ENCODE data around the gene NRG4. TPM values are rescaled to one million over a fixed set of nuclear protein-coding genes. Genes with fewer than 3 reads are reported as not detected.

The NRG4 gene
- total and polyA plus RNA-seq, 9 of the 15 experiments (the other 6 are each of a cell fraction or from before 2014, with no cell fraction given), result 0.33 to 2.5 (median 0.76) TPM

GRCh38 chr15:75903331-75904239 lies 108.6 kb downstream of the NRG4 start, which contains the start of gene FBXO22 (continued):
- TF ChIP-seq ZNF740 (CRISPR knock-in tag; IDR thresholded peaks at IDR 0.05), result no peak
- TF ChIP-seq ZNF740 (tag; IDR thresholded peaks at IDR 0.05), result no peak
- peak; percentile 70; the same call in 1 of the 2 replicates for TF ChIP-seq MYNN (IDR thresholded peaks at IDR 0.05)
- no peak for TF ChIP-seq MYNN (CRISPR knock-in tag; IDR thresholded peaks at IDR 0.05)
- no peak for TF ChIP-seq NCOA2 (IDR thresholded peaks at IDR 0.05; ENCODE audit: partially characterized antibody in 2 of 2)
- TF ChIP-seq ZNF124 (CRISPR knock-in tag; IDR thresholded peaks at IDR 0.05), result 0 out of 2 replicates have a peak, but pooled peaks have one; percentile 52
- TF ChIP-seq ZNF184 (CRISPR knock-in tag; IDR thresholded peaks at IDR 0.05), result no peak
- TF ChIP-seq SMAD1 (IDR thresholded peaks at IDR 0.05; ENCODE audit: low read depth, low read length, partially characterized antibody), result no peak
- TF ChIP-seq, protein P1, sequence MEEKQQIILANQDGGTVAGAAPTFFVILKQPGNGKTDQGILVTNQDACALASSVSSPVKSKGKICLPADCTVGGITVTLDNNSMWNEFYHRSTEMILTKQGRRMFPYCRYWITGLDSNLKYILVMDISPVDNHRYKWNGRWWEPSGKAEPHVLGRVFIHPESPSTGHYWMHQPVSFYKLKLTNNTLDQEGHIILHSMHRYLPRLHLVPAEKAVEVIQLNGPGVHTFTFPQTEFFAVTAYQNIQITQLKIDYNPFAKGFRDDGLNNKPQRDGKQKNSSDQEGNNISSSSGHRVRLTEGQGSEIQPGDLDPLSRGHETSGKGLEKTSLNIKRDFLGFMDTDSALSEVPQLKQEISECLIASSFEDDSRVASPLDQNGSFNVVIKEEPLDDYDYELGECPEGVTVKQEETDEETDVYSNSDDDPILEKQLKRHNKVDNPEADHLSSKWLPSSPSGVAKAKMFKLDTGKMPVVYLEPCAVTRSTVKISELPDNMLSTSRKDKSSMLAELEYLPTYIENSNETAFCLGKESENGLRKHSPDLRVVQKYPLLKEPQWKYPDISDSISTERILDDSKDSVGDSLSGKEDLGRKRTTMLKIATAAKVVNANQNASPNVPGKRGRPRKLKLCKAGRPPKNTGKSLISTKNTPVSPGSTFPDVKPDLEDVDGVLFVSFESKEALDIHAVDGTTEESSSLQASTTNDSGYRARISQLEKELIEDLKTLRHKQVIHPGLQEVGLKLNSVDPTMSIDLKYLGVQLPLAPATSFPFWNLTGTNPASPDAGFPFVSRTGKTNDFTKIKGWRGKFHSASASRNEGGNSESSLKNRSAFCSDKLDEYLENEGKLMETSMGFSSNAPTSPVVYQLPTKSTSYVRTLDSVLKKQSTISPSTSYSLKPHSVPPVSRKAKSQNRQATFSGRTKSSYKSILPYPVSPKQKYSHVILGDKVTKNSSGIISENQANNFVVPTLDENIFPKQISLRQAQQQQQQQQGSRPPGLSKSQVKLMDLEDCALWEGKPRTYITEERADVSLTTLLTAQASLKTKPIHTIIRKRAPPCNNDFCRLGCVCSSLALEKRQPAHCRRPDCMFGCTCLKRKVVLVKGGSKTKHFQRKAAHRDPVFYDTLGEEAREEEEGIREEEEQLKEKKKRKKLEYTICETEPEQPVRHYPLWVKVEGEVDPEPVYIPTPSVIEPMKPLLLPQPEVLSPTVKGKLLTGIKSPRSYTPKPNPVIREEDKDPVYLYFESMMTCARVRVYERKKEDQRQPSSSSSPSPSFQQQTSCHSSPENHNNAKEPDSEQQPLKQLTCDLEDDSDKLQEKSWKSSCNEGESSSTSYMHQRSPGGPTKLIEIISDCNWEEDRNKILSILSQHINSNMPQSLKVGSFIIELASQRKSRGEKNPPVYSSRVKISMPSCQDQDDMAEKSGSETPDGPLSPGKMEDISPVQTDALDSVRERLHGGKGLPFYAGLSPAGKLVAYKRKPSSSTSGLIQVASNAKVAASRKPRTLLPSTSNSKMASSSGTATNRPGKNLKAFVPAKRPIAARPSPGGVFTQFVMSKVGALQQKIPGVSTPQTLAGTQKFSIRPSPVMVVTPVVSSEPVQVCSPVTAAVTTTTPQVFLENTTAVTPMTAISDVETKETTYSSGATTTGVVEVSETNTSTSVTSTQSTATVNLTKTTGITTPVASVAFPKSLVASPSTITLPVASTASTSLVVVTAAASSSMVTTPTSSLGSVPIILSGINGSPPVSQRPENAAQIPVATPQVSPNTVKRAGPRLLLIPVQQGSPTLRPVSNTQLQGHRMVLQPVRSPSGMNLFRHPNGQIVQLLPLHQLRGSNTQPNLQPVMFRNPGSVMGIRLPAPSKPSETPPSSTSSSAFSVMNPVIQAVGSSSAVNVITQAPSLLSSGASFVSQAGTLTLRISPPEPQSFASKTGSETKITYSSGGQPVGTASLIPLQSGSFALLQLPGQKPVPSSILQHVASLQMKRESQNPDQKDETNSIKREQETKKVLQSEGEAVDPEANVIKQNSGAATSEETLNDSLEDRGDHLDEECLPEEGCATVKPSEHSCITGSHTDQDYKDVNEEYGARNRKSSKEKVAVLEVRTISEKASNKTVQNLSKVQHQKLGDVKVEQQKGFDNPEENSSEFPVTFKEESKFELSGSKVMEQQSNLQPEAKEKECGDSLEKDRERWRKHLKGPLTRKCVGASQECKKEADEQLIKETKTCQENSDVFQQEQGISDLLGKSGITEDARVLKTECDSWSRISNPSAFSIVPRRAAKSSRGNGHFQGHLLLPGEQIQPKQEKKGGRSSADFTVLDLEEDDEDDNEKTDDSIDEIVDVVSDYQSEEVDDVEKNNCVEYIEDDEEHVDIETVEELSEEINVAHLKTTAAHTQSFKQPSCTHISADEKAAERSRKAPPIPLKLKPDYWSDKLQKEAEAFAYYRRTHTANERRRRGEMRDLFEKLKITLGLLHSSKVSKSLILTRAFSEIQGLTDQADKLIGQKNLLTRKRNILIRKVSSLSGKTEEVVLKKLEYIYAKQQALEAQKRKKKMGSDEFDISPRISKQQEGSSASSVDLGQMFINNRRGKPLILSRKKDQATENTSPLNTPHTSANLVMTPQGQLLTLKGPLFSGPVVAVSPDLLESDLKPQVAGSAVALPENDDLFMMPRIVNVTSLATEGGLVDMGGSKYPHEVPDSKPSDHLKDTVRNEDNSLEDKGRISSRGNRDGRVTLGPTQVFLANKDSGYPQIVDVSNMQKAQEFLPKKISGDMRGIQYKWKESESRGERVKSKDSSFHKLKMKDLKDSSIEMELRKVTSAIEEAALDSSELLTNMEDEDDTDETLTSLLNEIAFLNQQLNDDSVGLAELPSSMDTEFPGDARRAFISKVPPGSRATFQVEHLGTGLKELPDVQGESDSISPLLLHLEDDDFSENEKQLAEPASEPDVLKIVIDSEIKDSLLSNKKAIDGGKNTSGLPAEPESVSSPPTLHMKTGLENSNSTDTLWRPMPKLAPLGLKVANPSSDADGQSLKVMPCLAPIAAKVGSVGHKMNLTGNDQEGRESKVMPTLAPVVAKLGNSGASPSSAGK (IDR thresholded peaks at IDR 0.05), result no peak
- no peak for TF ChIP-seq BHLHE40 (IDR thresholded peaks at IDR 0.05; ENCODE audit: low read length)
- no peak for TF ChIP-seq NFIX (CRISPR knock-in tag; IDR thresholded peaks at IDR 0.05; ENCODE audit: low read depth)
- TF ChIP-seq SFPQ (IDR thresholded peaks at IDR 0.05; ENCODE audit: low read depth, low read length), result no peak
- no peak for TF ChIP-seq MIER1 (IDR thresholded peaks at IDR 0.05; ENCODE audit: low read depth)
